Peyer's patch (tissue), 4 donors: ENCODE results near the gene TBL3.

Experiments used
- POLR2A ChIP-seq, 2 donors: fragments of 450-650 bp; IDR thresholded peaks; one replicate each; pipeline ENCODE4 v1.5.1; 2017; ENCODE audit warnings: antibody characterized with exemption in 2 of 2, mild to moderate bottlenecking in 2 of 2, moderate library complexity in 2 of 2
- TF ChIP-seq, protein P1 (sequence below), 6 experiments: fragments of 450-650 bp in 4 of 6; fragments of 200-600 bp in 2 of 6; sonication (generic) in 1 of 6; IDR thresholded peaks; one replicate each; pipeline ENCODE4 v1.5.1; 2017 to 2019; ENCODE audit warnings: antibody characterized with exemption in 6 of 6, mild to moderate bottlenecking in 3 of 6, moderate library complexity in 1 of 6

DNA sequence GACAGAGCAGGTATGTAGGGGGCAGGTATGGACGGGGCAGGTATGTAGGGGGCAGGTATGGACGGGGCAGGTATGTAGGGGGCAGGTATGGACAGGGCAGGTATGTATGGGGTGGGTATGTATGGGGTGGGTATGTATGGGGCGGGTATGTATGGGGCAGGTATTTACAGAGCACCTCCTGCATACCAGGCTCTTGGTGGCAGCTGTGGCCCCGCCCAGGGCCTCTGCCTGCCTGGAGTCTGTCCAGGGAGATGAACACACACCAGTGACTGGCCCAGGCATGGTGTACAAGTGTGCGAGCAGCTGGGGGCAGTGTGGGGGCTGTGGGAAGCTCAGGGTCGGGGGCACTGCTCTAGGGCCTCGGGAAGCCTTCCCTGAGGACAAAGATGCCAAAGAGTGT is 21.8 kb upstream of the TBL3 start:
- TF ChIP-seq, protein P1, sequence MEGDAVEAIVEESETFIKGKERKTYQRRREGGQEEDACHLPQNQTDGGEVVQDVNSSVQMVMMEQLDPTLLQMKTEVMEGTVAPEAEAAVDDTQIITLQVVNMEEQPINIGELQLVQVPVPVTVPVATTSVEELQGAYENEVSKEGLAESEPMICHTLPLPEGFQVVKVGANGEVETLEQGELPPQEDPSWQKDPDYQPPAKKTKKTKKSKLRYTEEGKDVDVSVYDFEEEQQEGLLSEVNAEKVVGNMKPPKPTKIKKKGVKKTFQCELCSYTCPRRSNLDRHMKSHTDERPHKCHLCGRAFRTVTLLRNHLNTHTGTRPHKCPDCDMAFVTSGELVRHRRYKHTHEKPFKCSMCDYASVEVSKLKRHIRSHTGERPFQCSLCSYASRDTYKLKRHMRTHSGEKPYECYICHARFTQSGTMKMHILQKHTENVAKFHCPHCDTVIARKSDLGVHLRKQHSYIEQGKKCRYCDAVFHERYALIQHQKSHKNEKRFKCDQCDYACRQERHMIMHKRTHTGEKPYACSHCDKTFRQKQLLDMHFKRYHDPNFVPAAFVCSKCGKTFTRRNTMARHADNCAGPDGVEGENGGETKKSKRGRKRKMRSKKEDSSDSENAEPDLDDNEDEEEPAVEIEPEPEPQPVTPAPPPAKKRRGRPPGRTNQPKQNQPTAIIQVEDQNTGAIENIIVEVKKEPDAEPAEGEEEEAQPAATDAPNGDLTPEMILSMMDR (IDR thresholded peaks at IDR 0.05), result no peak
- no peak for TF ChIP-seq POLR2A (IDR thresholded peaks at IDR 0.05)
